Neural cell (in vitro differentiated cells): ENCODE measurements around the gene ZHX3. TPM values are rescaled to one million over a fixed set of nuclear protein-coding genes. Genes with fewer than 3 reads are reported as not detected.

Source experiments
- H2AFZ ChIP-seq: fragments of 200-600, 300-800 bp; sonication (generic), shearing (Covaris generic); 2 replicates; pipeline ENCODE4 v1.6.0; 2014; ENCODE audit warnings: low read depth, mild to moderate bottlenecking, antibody characterized with exemption, low read length, moderate library complexity
- H3F3A ChIP-seq: fragments of 200-600 bp; shearing (Covaris generic); 2 replicates; pipeline ENCODE4 v1.6.1; 2016; ENCODE audit warnings: mild to moderate bottlenecking, moderate library complexity, mixed read lengths, antibody characterized with exemption, low read length; ENCODE audit not compliant: insufficient read depth, poor library complexity, severe bottlenecking
- H3K27ac ChIP-seq: fragments of 200-600, 300-800 bp; sonication (generic), shearing (Covaris generic); 2 replicates; pipeline ENCODE4 v1.5.1; 2014; ENCODE audit warnings: mild to moderate bottlenecking, low read length, moderate library complexity
- H3K27me3 ChIP-seq: fragments of 300-800, 200-600 bp; sonication (generic), shearing (Covaris generic); 2 replicates; pipeline ENCODE4 v1.6.0; 2014; ENCODE audit warnings: mild to moderate bottlenecking, low read depth, low read length, moderate library complexity; ENCODE audit not compliant: insufficient read depth
- H3K36me3 ChIP-seq: fragments of 300-800, 200-600 bp; sonication (generic), shearing (Covaris generic); 2 replicates; pipeline ENCODE4 v1.5.1; 2014; ENCODE audit warnings: mild to moderate bottlenecking, antibody characterized with exemption, low read length, moderate library complexity; ENCODE audit not compliant: insufficient read depth
- H3K4me2 ChIP-seq: fragments of 300-800, 200-600 bp; sonication (generic), shearing (Covaris generic); 2 replicates; pipeline ENCODE4 v1.6.0; 2014; ENCODE audit warnings: mild to moderate bottlenecking, low read length
- H3K4me3 ChIP-seq: fragments of 300-800, 200-600 bp; sonication (generic), shearing (Covaris generic); 2 replicates; pipeline ENCODE4 v1.5.1; 2014; ENCODE audit warnings: mild to moderate bottlenecking, low read length, moderate library complexity
- H3K79me2 ChIP-seq: fragments of 200-600 bp; shearing (Covaris generic); replicated peaks from 2 replicates; pipeline ENCODE4 v1.6.0; 2014; ENCODE audit warnings: mild to moderate bottlenecking, low read length, moderate library complexity; ENCODE audit not compliant: insufficient read depth
- H3K9ac ChIP-seq: fragments of 300-800, 200-600 bp; sonication (generic), shearing (Covaris generic); 2 replicates; pipeline ENCODE4 v1.6.1; 2016; ENCODE audit warnings: mild to moderate bottlenecking, low read length, mixed read lengths
- H3K9me2 ChIP-seq: fragments of 200-600 bp; shearing (Covaris generic); 2 replicates; pipeline ENCODE4 v1.6.1; 2016; ENCODE audit warnings: mild to moderate bottlenecking, low read length, mixed read lengths; ENCODE audit not compliant: insufficient read depth
- H3K9me3 ChIP-seq: fragments of 200-600, 300-800 bp; sonication (generic), shearing (Covaris generic); 2 replicates; pipeline ENCODE4 v1.6.1; 2016; ENCODE audit warnings: mild to moderate bottlenecking, mixed run types, low read length, moderate library complexity, mixed read lengths
- H4K20me1 ChIP-seq: fragments of 200-600 bp; shearing (Covaris generic); 2 replicates; pipeline ENCODE4 v1.6.1; 2016; ENCODE audit warnings: mild to moderate bottlenecking, mixed run types; ENCODE audit not compliant: insufficient read depth
- CTCF ChIP-seq: fragments of 450-650 bp; IDR thresholded peaks from 2 replicates; pipeline ENCODE4 v1.5.1; 2014; ENCODE audit warnings: antibody characterized with exemption, mild to moderate bottlenecking, moderate library complexity; ENCODE audit not compliant: poor library complexity, severe bottlenecking
- EP300 ChIP-seq: fragments of 450-650 bp; conservative IDR thresholded peaks from 2 replicates; pipeline ENCODE4 v1.6.1; 2014; ENCODE audit warnings: antibody characterized with exemption, mild to moderate bottlenecking, moderate library complexity; ENCODE audit not compliant: poor library complexity, severe bottlenecking
- EZH2 ChIP-seq: fragments of 200-600, 300-800 bp; shearing (Covaris generic), sonication (generic); IDR thresholded peaks from 2 replicates; pipeline ENCODE4 v1.6.1; 2014; ENCODE audit warnings: antibody characterized with exemption, low read length, borderline replicate concordance, mild to moderate bottlenecking; ENCODE audit not compliant: insufficient read depth, poor library complexity, severe bottlenecking
- MXI1 ChIP-seq: fragments of 450-650 bp; conservative IDR thresholded peaks from 2 replicates; pipeline ENCODE4 v1.6.1; 2014; ENCODE audit warnings: antibody characterized with exemption, mild to moderate bottlenecking; ENCODE audit not compliant: poor library complexity, severe bottlenecking
- POLR2AphosphoS5 ChIP-seq: IDR thresholded peaks from 2 replicates; pipeline ENCODE4 v1.6.1; 2012
- RAD21 ChIP-seq: fragments of 450-650 bp; conservative IDR thresholded peaks from 2 replicates; pipeline ENCODE4 v1.6.1; 2014; ENCODE audit warnings: antibody characterized with exemption, mild to moderate bottlenecking, moderate library complexity
- REST ChIP-seq: IDR thresholded peaks from 2 replicates; pipeline ENCODE4 v1.6.1; 2012; ENCODE audit warnings: borderline replicate concordance
- SMC3 ChIP-seq: fragments of 450-650 bp; conservative IDR thresholded peaks from 2 replicates; pipeline ENCODE4 v1.6.1; 2014; ENCODE audit warnings: antibody characterized with exemption, mild to moderate bottlenecking, moderate library complexity; ENCODE audit not compliant: poor library complexity
- TAF1 ChIP-seq: IDR thresholded peaks from 2 replicates; pipeline ENCODE4 v1.6.1; 2012; ENCODE audit warnings: low read depth
- polyA plus RNA-seq: library from polyadenylated mRNA; depleted of rRNA; stranded (reverse); fragments of >200 nt; gene quantifications from 2 replicates; pipeline ENCODE4 v1.2.3, GENCODE V29; 2014

Gene ZHX3
- polyA plus RNA-seq, 1 donor from 2014 or later: 10.3 TPM

GRCh38 chr20:41277049-41277448 lies 40.5 kb downstream of the ZHX3 start:
- Histone ChIP-seq H3K4me3 (no peak overlapping the region), H3K9me3 (no peaks in the 10 kb centered on the region), H3K27me3 (no peaks in the 10 kb centered on the region), H3K79me2 (no peaks in the 10 kb centered on the region), H3K27ac (no peak overlapping the region), H3F3A (no peaks in the 10 kb centered on the region), H3K4me2 (no peak overlapping the region), H3K9ac (no peak overlapping the region), H3K9me2 (no peaks in the 10 kb centered on the region), H2AFZ (no peak overlapping the region), H4K20me1 (no peaks in the 10 kb centered on the region), H3K36me3 (no peaks in the 10 kb centered on the region)
- TF ChIP-seq MXI1 (no peak), TAF1 (no peak), POLR2AphosphoS5 (no peak), CTCF (no peak), EZH2 (no peak), RAD21 (no peak), EP300 (no peak), SMC3 (no peak), REST (no peak)

GRCh38 chr20:41276317-41276751 lies 41.2 kb downstream of the ZHX3 start:
- no peaks in the 10 kb centered on the region for H3K79me2 ChIP-seq
- no peaks in the 10 kb centered on the region for H4K20me1 ChIP-seq
- no peaks in the 10 kb centered on the region for H3K9me2 ChIP-seq
- no peaks in the 10 kb centered on the region for H3K9me3 ChIP-seq
- no peaks in the 10 kb centered on the region for H3K36me3 ChIP-seq
- H3K27me3 ChIP-seq: no peaks in the 10 kb centered on the region
- H3F3A ChIP-seq: no peaks in the 10 kb centered on the region
- H3K27ac ChIP-seq: no peak overlapping the region
- H3K4me2 ChIP-seq: no peak overlapping the region
- H3K4me3 ChIP-seq: no peak overlapping the region
- no peak overlapping the region for H3K9ac ChIP-seq
- TF ChIP-seq TAF1 (no peak), CTCF (no peak), MXI1 (no peak), REST (no peak), POLR2AphosphoS5 (no peak)
- H2AFZ ChIP-seq: no peak overlapping the region
